WI38 (cell line): ENCODE data around the gene SLC2A5.

Experiments
- H3K4me3 ChIP-seq: 2 replicates; pipeline ENCODE4 v1.5.1; 2011; ENCODE audit warnings: low read depth, mild to moderate bottlenecking, control low read depth, low read length
- TF ChIP-seq, protein P1 (sequence below): IDR thresholded peaks from 2 replicates; pipeline ENCODE4 v1.5.1; 2012; ENCODE audit warnings: low read depth, mild to moderate bottlenecking, control low read depth, low read length

The SLC2A5 gene

DNA sequence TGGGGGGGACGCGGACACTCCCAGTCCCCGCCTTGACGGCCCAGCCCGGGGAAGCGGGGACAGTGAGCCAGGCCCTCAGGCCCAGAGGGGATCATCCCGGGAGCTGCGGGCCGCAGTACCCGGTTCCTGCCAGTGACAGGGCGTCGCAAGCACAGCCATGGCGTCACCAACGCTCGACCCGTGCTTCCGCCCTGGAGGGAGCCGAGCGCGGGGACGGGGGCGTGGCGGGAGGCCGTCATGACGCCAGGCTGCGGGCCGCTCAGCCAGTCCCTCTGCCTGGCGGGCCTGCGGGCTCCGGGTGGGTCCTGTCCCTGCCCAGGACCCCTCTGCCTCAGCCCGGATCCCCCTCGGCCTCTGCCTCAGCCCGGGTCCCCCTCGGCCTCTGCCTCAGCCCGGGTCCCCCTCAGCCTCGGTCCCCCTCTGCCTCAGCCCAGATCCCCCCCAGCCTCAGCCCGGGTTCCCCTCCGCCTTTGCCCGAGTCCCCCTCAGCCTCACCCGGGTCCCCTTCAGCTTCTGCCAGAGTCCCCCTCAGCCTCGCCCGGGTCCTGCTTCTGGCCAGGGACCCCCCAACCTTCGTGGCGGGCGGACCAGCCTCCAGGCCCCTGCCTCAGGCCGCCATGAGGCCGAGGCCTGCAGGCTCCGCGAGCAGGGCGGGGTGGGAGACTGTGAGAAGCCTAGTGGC, 2.3 kb upstream of the SLC2A5 start:
- TF ChIP-seq, protein P1, sequence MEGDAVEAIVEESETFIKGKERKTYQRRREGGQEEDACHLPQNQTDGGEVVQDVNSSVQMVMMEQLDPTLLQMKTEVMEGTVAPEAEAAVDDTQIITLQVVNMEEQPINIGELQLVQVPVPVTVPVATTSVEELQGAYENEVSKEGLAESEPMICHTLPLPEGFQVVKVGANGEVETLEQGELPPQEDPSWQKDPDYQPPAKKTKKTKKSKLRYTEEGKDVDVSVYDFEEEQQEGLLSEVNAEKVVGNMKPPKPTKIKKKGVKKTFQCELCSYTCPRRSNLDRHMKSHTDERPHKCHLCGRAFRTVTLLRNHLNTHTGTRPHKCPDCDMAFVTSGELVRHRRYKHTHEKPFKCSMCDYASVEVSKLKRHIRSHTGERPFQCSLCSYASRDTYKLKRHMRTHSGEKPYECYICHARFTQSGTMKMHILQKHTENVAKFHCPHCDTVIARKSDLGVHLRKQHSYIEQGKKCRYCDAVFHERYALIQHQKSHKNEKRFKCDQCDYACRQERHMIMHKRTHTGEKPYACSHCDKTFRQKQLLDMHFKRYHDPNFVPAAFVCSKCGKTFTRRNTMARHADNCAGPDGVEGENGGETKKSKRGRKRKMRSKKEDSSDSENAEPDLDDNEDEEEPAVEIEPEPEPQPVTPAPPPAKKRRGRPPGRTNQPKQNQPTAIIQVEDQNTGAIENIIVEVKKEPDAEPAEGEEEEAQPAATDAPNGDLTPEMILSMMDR: no peak

DNA sequence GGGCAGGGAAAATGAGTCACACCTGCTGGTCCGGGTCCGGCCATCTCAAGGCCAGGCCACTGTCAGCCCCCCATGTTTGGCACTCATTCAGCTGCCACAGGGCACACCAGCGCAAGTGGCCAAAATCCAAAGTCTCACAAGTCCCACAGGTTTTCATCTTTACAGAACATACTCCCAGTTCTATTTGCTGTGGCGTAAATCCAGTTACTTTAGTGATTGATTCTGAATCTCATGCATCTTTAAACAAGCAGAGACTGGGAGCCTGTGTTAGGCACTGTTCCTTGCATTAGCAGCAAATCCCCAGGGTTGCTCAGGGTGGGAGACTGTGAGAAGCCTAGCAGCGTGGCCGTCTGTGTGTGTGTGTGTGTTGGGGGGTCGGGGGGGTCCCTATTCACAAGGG, 1.1 kb upstream of the SLC2A5 start:
- H3K4me3 ChIP-seq: no peak overlapping the region
- TF ChIP-seq, protein P1: no peak

More for the DNA sequence above, 2.3 kb upstream of the SLC2A5 start:
- no peak overlapping the region for H3K4me3 ChIP-seq

DNA sequence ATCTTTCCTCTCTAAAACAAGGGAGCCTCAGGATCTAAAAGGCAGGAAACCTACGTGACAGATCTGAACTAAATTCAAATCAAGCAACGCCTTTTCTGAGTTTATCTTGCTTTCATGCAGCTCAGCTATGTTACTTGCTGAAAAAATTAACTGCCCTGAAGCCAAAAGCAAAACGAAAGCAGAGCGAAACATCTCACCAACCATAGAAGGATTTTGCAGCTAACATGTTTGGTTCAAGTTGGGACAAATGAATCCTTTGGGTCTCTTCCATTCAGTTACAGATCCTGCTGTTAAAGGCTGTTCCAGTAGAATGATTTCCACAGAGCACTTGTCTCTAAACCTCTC, 482 bp downstream of the SLC2A5 start:
- peak overlapping the region; percentile 15; the same call in 1 of the 2 replicates for H3K4me3 ChIP-seq

DNA sequence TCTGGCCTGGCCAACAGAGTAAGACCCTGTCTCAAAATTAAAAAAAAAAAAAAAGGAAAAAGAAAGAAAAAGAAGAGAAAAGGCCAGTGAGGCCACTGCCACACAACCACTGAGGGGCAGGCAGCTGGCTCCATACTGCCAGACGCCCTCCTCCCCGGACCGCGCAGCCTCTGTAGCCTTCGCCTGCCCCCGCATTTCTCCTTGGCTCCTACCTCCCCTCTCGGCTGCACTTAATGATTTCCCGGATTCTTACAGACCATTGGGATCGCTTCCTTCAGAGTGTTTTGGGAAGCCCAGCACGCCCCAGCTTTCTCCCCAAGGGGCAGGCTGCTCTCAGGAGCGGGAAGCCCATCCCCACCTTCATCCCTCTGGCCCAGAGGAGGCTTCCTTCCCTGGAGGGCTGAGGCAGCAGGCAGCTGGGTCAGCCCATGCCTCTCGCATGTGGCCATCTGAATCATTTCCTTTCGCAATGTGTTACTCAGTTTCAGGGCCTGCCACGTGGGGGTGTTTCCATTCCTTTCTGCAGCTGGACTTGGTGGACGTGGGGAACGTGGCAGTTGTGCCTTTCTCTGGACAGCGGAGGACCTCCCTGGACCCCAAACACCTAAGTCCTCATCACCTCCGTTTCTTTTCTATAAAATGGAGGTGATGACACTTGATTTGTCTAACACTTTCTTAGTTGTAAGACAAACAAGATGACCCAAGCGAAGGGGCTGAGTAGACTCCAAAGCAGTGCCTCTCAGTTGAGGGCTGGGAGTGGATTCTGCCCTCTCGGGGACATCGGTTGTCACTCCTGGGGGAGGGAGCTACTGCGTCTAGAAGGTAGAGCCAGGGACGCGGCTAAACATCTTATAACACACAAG, 2.3 kb downstream of the SLC2A5 start:
- H3K4me3 ChIP-seq: no peak overlapping the region
- TF ChIP-seq, protein P1: no peak

More for the DNA sequence above, 482 bp downstream of the SLC2A5 start:
- TF ChIP-seq, protein P1: no peak

DNA sequence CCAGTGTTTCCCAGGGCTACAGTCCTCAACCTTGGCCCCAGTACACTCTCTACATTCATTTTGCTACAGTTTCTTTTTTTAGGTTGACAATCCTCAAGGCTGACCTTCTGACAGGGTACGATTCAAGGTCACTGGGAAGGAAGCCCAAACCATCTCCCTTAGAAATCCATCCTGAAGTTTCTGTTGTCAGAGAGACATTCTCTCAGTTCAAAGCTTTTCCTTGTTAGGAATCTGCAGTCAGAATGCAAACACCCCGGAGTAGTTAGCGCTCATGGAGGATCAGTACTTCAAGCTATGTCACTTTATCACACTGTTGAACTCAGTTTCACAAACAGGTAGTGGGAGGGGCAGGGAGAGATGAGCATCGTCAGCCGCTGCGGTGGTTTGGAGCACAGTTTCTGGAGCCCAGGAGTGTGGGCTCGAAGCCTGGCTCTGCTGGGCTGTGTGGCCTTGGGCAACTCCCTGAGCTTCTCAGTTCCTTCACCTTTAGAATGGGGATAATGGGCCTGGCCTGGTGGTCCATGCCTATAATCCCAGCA, 4.2 kb downstream of the SLC2A5 start:
- TF ChIP-seq, protein P1: no peak
- H3K4me3 ChIP-seq: no peak overlapping the region

DNA sequence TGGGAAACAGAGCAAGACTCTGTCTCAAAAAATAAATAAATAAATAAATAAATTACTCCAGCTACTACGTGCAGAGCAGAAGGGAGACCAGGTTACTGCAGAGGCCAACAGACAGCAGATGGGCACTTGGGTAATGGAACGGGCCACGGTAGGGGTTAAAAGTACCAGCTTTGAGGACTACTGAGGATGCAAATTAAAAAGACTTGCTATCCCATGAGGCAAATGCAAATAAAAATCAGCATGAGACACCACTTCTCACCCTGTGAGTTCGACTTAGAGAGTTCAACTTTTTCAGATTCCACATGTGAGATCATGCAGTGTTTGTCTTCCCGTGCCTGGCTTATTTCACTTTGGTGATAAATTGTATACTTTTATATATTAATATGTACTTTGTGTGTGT, 6.6 kb downstream of the SLC2A5 start:
- TF ChIP-seq, protein P1: no peak
- H3K4me3 ChIP-seq: no peak overlapping the region

DNA sequence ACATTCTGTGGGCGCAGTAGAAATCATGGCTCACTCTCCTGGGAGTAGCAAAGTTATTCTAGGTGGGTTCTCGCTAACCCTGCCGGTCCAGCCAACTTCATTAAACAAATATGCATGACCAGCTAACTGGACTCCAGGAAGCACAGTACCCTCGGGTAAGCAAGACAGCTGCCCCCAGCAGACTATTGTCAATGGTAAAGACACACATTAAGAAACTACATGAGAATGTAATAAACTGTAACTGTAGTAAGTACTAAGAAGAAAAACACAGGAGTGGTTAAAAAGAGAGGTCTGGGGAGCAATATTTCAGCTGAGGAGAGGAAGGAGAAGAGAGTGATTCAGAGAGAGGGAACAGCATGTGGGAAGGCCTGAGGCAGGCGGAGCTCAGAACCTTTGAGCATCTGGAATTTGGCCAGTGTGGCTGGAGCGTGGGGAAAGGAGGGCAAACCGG, 7.4 kb downstream of the SLC2A5 start:
- TF ChIP-seq, protein P1: no peak
- no peak overlapping the region for H3K4me3 ChIP-seq
